ENCODE data around the gene SIPA1L3. TPM values are rescaled to one million over a fixed set of nuclear protein-coding genes. Genes with fewer than 3 reads are reported as not detected.

The SIPA1L3 gene
- total and polyA plus RNA-seq, 2 experiments from 2014 or later, result 15.7 to 54.1 TPM

- no peak overlapping the region for H3K4me3 Mint-ChIP-seq
- Histone ChIP-seq H3K27me3 (ENCODE audit: insufficient read depth) (no peaks in the 10 kb centered on the region), H3K4me2 (no peak overlapping the region), H4K20me1 (replicated peaks; ENCODE audit: insufficient read depth) (no peaks in the 10 kb centered on the region; the same call in 1 of the 2 replicates), H3K36me3 (ENCODE audit: insufficient read depth) (no peaks in the 10 kb centered on the region), H3K27ac (ENCODE audit: low read depth) (0 out of 2 replicates have a peak overlapping the region, but pooled peaks have one; percentile 67), H3K9me2 (ENCODE audit: insufficient read depth) (no peaks in the 10 kb centered on the region), H3K79me2 (replicated peaks; ENCODE audit: insufficient read depth) (peaks cover 70% of the 10 kb centered on the region), H3K4me1 (ENCODE audit: insufficient read depth) (peaks cover 28% of the 10 kb centered on the region), H2AFZ (no peak overlapping the region), H3F3A (replicated peaks; ENCODE audit: low read depth) (0 out of 2 replicates have a peak, but pooled peaks cover 4% of the 10 kb centered on the region), H3K4me3 (no peak overlapping the region)
- H3K36me3 Mint-ChIP-seq (ENCODE audit: low read depth), result no peaks in the 10 kb centered on the region; the same call in 2 of the 3 replicates
- H3K27me3 Mint-ChIP-seq (ENCODE audit: insufficient read depth, low read depth, poor library complexity), result peaks cover 5% of the 10 kb centered on the region
- no peak for TF ChIP-seq STAT1 (IDR thresholded peaks at IDR 0.05; ENCODE audit: unreplicated experiment)
- TF ChIP-seq, protein P1, sequence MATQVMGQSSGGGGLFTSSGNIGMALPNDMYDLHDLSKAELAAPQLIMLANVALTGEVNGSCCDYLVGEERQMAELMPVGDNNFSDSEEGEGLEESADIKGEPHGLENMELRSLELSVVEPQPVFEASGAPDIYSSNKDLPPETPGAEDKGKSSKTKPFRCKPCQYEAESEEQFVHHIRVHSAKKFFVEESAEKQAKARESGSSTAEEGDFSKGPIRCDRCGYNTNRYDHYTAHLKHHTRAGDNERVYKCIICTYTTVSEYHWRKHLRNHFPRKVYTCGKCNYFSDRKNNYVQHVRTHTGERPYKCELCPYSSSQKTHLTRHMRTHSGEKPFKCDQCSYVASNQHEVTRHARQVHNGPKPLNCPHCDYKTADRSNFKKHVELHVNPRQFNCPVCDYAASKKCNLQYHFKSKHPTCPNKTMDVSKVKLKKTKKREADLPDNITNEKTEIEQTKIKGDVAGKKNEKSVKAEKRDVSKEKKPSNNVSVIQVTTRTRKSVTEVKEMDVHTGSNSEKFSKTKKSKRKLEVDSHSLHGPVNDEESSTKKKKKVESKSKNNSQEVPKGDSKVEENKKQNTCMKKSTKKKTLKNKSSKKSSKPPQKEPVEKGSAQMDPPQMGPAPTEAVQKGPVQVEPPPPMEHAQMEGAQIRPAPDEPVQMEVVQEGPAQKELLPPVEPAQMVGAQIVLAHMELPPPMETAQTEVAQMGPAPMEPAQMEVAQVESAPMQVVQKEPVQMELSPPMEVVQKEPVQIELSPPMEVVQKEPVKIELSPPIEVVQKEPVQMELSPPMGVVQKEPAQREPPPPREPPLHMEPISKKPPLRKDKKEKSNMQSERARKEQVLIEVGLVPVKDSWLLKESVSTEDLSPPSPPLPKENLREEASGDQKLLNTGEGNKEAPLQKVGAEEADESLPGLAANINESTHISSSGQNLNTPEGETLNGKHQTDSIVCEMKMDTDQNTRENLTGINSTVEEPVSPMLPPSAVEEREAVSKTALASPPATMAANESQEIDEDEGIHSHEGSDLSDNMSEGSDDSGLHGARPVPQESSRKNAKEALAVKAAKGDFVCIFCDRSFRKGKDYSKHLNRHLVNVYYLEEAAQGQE (IDR thresholded peaks at IDR 0.05; ENCODE audit: unreplicated experiment), result no peak
- no peak for TF ChIP-seq CTCF (conservative IDR thresholded peaks at IDR 0.05; ENCODE audit: low read depth in 2 of 2)
- no peaks in the 10 kb centered on the region for H3K9me3 Mint-ChIP-seq
- DNase-seq (ENCODE audit: low spot score) (no peak), ATAC-seq (no peak)
- peaks cover 31% of the 10 kb centered on the region for H3K4me1 Mint-ChIP-seq
- H3K27ac Mint-ChIP-seq, result peak overlapping the region; percentile 76
Observed at GRCh38 chr19:37953918-37954303, 46.9 kb downstream of the SIPA1L3 start.

DNA sequence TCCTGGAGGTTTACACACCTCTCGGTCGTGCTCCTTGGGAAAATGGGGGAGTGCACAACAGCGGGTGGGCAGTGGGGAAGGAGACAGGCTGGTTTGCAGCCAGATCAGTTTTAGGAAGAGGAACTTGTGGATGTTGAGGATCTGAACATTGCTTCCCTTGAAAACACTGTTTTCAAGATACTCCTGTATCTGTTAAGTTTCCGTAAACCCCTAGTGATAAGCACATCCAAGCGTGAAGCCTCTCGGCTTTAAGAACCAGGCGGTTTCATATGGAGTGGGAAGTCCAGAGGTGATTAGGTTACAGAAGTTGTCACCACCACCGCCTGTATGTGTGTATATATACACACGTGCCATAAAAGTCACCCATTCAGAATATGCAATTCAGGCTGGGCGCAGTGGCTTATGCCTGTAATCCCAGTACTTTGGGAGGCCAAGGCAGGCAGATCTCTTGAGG is 47.4 kb downstream of the SIPA1L3 start:
- H3K4me3 Mint-ChIP-seq, result no peak overlapping the region
- ATAC-seq, result no peak
- H3K79me2 ChIP-seq (replicated peaks; ENCODE audit: insufficient read depth), result peaks cover 72% of the 10 kb centered on the region
- TF ChIP-seq STAT1 (IDR thresholded peaks at IDR 0.05; ENCODE audit: unreplicated experiment) (no peak), CREB1 (CRISPR knock-in tag; IDR thresholded peaks at IDR 0.05; ENCODE audit: low read depth) (no peak), JUNB (IDR thresholded peaks at IDR 0.05; ENCODE audit: unreplicated experiment) (no peak), CTCF (conservative IDR thresholded peaks at IDR 0.05; ENCODE audit: low read depth in 2 of 2) (no peak), NANOG (IDR thresholded peaks at IDR 0.05; ENCODE audit: borderline replicate concordance) (no peak), ZNF114 (CRISPR knock-in tag; IDR thresholded peaks at IDR 0.05) (no peak), EZH2 (IDR thresholded peaks at IDR 0.05; ENCODE audit: low read depth, unreplicated experiment) (no peak), POLR2AphosphoS5 (IDR thresholded peaks at IDR 0.05; ENCODE audit: low read depth) (no peak), EZH2phosphoT487 (IDR thresholded peaks at IDR 0.05; ENCODE audit: unreplicated experiment) (no peak)
- TF ChIP-seq, protein P2, sequence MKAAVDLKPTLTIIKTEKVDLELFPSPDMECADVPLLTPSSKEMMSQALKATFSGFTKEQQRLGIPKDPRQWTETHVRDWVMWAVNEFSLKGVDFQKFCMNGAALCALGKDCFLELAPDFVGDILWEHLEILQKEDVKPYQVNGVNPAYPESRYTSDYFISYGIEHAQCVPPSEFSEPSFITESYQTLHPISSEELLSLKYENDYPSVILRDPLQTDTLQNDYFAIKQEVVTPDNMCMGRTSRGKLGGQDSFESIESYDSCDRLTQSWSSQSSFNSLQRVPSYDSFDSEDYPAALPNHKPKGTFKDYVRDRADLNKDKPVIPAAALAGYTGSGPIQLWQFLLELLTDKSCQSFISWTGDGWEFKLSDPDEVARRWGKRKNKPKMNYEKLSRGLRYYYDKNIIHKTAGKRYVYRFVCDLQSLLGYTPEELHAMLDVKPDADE (IDR thresholded peaks at IDR 0.05), result no peak
- TF ChIP-seq, protein P1 (IDR thresholded peaks at IDR 0.05; ENCODE audit: unreplicated experiment), result no peak

More for the DNA sequence above, 47.4 kb downstream of the SIPA1L3 start:
- H3K27me3 ChIP-seq (ENCODE audit: insufficient read depth), result no peaks in the 10 kb centered on the region
- H2AFZ ChIP-seq, result no peak overlapping the region
- H3K9me2 ChIP-seq (ENCODE audit: insufficient read depth), result no peaks in the 10 kb centered on the region
- Mint-ChIP-seq H3K27ac (peak overlapping the region; percentile 56), H3K27me3 (ENCODE audit: insufficient read depth, low read depth, poor library complexity) (peaks cover 5% of the 10 kb centered on the region), H3K9me3 (no peaks in the 10 kb centered on the region), H3K36me3 (ENCODE audit: low read depth) (no peaks in the 10 kb centered on the region; the same call in 2 of the 3 replicates), H3K4me1 (peaks cover 31% of the 10 kb centered on the region)
- H3K4me3 ChIP-seq, result no peak overlapping the region
- no peaks in the 10 kb centered on the region for H3K36me3 ChIP-seq (ENCODE audit: insufficient read depth)
- H3F3A ChIP-seq (replicated peaks; ENCODE audit: low read depth), result 0 out of 2 replicates have a peak, but pooled peaks cover 4% of the 10 kb centered on the region
- H4K20me1 ChIP-seq (replicated peaks; ENCODE audit: insufficient read depth), result no peaks in the 10 kb centered on the region; the same call in 1 of the 2 replicates
- no peak for DNase-seq (ENCODE audit: low spot score)
- no peak overlapping the region for H3K4me2 ChIP-seq
- H3K27ac ChIP-seq (ENCODE audit: low read depth), result peak overlapping the region; percentile 67; the same call in 1 of the 2 replicates
- H3K4me1 ChIP-seq (ENCODE audit: insufficient read depth), result peaks cover 28% of the 10 kb centered on the region

Measured in GM23338 (cell line).